ENCODE data around the gene OGN.

- TF ChIP-seq, protein P1, sequence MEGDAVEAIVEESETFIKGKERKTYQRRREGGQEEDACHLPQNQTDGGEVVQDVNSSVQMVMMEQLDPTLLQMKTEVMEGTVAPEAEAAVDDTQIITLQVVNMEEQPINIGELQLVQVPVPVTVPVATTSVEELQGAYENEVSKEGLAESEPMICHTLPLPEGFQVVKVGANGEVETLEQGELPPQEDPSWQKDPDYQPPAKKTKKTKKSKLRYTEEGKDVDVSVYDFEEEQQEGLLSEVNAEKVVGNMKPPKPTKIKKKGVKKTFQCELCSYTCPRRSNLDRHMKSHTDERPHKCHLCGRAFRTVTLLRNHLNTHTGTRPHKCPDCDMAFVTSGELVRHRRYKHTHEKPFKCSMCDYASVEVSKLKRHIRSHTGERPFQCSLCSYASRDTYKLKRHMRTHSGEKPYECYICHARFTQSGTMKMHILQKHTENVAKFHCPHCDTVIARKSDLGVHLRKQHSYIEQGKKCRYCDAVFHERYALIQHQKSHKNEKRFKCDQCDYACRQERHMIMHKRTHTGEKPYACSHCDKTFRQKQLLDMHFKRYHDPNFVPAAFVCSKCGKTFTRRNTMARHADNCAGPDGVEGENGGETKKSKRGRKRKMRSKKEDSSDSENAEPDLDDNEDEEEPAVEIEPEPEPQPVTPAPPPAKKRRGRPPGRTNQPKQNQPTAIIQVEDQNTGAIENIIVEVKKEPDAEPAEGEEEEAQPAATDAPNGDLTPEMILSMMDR (tag by site-specific recombination; IDR thresholded peaks at IDR 0.05) = no peak
- no peak for TF ChIP-seq ZNF121 (tag by site-specific recombination; IDR thresholded peaks at IDR 0.05)
- TF ChIP-seq GLI4 (tag by site-specific recombination; IDR thresholded peaks at IDR 0.05) = no peak
- TF ChIP-seq ZFP3 (tag by site-specific recombination; IDR thresholded peaks at IDR 0.05; ENCODE audit: low read depth) = no peak
- TF ChIP-seq ZNF76 (tag by site-specific recombination; IDR thresholded peaks at IDR 0.05; ENCODE audit: borderline replicate concordance, low read depth) = no peak
- no peak for TF ChIP-seq PRDM4 (tag by site-specific recombination; IDR thresholded peaks at IDR 0.05)
- TF ChIP-seq SP3 (tag by site-specific recombination; IDR thresholded peaks at IDR 0.05) = no peak
- no peak for TF ChIP-seq ZNF184 (tag by site-specific recombination; IDR thresholded peaks at IDR 0.05)
- TF ChIP-seq ZNF768 (tag by site-specific recombination; IDR thresholded peaks at IDR 0.05) = no peak
These were observed 58.8 kb downstream of the OGN start for GRCh38 chr9:92345582-92345981.

All from HEK293 (cell line).